Parathyroid adenoma (tissue), 2 donors: ENCODE measurements around the gene SSTR4.

ENCODE experiments used
- H2AFZ ChIP-seq: fragments of 300-600 bp; sonication (generic); one replicate; pipeline ENCODE4 v1.7.0; 2017; ENCODE audit warnings: antibody characterized with exemption, mild to moderate bottlenecking
- H3K27ac ChIP-seq: fragments of 300-600 bp; sonication (generic); one replicate; pipeline ENCODE4 v1.7.0; 2017
- H3K27me3 ChIP-seq: fragments of 300-600 bp; sonication (generic); one replicate; pipeline ENCODE4 v1.7.0; 2017; ENCODE audit warnings: low read length; ENCODE audit not compliant: control insufficient read depth, insufficient read depth
- H3K36me3 ChIP-seq: fragments of 300-600 bp; sonication (generic); one replicate; pipeline ENCODE4 v1.7.0; 2017; ENCODE audit warnings: low read length; ENCODE audit not compliant: control insufficient read depth, insufficient read depth
- H3K4me1 ChIP-seq: fragments of 300-600 bp; sonication (generic); one replicate; pipeline ENCODE4 v1.7.0; 2017; ENCODE audit warnings: control low read depth
- H3K4me2 ChIP-seq: fragments of 300-600 bp; sonication (generic); one replicate; pipeline ENCODE4 v1.7.0; 2017; ENCODE audit warnings: low read length
- H3K4me3 ChIP-seq: fragments of 300-600 bp; sonication (generic); one replicate; pipeline ENCODE4 v1.7.0; 2017; ENCODE audit warnings: low read depth, low read length
- H3K79me2 ChIP-seq: fragments of 300-600 bp; sonication (generic); one replicate; pipeline ENCODE4 v1.7.0; 2017; ENCODE audit warnings: control low read depth
- H3K9ac ChIP-seq: fragments of 300-600 bp; sonication (generic); one replicate; pipeline ENCODE4 v1.7.0; 2017; ENCODE audit warnings: mild to moderate bottlenecking
- H3K9me3 ChIP-seq: fragments of 300-600 bp; sonication (generic); one replicate; pipeline ENCODE4 v1.7.0; 2017; ENCODE audit warnings: low read length; ENCODE audit not compliant: control insufficient read depth
- TF ChIP-seq, protein P1 (sequence below): fragments of 300-600 bp; sonication (generic); IDR thresholded peaks from one replicate; pipeline ENCODE4 v1.7.0; 2017; ENCODE audit warnings: antibody characterized with exemption, mild to moderate bottlenecking
- donor health status: primary hyperparathyroidism.

The SSTR4 gene

DNA sequence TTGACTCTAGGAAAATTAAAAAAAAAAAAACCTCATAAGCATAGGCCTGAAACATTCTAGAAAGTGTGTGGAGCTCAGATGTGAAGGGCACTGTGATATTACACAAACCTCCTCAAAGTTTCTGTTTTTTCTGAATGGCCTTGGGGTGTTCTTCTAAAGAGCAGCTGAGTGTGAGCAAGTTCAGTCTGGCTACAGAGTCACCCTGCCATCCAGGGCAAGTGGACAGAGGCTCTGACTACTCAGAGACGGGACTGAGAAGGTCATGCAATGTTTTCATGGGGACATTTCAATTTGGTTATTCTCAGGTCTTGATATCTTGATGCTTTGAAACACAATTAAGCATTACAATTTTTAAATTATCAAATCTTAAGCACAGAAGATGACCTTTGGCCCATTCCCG lies 36.6 kb upstream of the SSTR4 start:
- no peak overlapping the region for H2AFZ ChIP-seq
- no peaks in the 10 kb centered on the region for H3K79me2 ChIP-seq
- H3K27ac ChIP-seq, result no peak overlapping the region

DNA sequence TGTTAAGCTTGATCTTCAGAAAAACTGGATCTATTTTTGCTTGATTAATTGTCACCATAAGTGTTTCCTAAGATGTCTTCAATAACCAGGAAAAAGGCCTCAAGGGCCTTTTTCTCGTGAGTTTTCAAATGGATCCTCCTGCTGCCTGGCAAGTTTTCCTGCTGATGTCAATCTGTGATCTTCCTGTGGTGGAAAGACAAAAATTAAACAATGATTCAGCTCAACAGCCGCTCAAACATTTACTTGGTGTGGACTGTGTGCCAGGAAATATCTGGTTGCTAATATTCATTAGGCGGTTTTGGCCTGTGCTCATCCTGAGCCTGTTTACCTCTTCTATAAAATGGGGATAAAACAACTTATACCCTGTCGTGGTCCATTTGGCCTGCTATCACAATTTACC lies 35.4 kb upstream of the SSTR4 start:
- H3K4me3 ChIP-seq, result no peak overlapping the region
- TF ChIP-seq, protein P1, sequence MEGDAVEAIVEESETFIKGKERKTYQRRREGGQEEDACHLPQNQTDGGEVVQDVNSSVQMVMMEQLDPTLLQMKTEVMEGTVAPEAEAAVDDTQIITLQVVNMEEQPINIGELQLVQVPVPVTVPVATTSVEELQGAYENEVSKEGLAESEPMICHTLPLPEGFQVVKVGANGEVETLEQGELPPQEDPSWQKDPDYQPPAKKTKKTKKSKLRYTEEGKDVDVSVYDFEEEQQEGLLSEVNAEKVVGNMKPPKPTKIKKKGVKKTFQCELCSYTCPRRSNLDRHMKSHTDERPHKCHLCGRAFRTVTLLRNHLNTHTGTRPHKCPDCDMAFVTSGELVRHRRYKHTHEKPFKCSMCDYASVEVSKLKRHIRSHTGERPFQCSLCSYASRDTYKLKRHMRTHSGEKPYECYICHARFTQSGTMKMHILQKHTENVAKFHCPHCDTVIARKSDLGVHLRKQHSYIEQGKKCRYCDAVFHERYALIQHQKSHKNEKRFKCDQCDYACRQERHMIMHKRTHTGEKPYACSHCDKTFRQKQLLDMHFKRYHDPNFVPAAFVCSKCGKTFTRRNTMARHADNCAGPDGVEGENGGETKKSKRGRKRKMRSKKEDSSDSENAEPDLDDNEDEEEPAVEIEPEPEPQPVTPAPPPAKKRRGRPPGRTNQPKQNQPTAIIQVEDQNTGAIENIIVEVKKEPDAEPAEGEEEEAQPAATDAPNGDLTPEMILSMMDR, result no peak
- H3K4me1 ChIP-seq, result no peaks in the 10 kb centered on the region
- no peak overlapping the region for H3K9ac ChIP-seq
- H3K9me3 ChIP-seq, result no peaks in the 10 kb centered on the region
- H3K27me3 ChIP-seq, result no peaks in the 10 kb centered on the region
- H3K79me2 ChIP-seq, result no peaks in the 10 kb centered on the region
- no peak overlapping the region for H3K4me2 ChIP-seq
- H3K27ac ChIP-seq, result peak overlapping the region; percentile 50
- no peaks in the 10 kb centered on the region for H3K36me3 ChIP-seq
- H2AFZ ChIP-seq, result no peak overlapping the region

More for the DNA sequence above, 36.6 kb upstream of the SSTR4 start:
- Histone ChIP-seq H3K4me3 (no peak overlapping the region), H3K9me3 (no peaks in the 10 kb centered on the region), H3K4me1 (no peaks in the 10 kb centered on the region), H3K27me3 (no peaks in the 10 kb centered on the region), H3K4me2 (no peak overlapping the region), H3K9ac (no peak overlapping the region), H3K36me3 (no peaks in the 10 kb centered on the region)
- TF ChIP-seq, protein P1, result no peak

DNA sequence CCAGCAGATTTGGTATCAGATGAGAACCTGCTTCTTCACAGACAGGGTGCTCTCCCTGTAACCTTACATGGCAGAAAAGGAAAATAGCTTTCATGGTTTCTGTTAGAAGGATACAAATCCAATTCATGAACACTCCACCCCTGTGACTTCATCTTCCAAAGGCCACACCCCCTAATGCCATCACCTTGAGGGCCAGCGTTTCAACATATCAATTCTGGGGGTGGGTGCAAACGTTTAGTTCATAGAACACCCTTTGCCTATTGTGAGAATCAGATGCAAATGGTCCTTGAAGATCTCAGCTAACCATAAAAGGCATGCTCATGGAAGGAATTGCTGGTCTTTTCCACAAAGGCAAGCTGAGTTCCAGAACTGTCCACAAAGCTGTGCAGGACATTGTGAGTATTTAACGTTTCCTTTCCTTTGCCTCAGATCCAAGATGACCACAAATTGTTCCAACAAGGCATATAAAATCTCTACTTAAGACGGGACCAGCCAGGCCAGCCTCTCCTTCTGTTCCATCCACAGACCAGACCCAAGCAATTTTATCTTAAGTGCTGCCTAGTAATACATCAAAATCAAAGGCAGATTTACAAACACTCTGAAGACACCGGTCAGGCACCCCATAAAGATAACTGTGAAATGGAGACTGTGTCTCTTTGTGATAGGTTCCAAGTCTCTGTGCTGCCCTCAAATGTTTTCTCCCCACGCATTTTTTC lies 34.7 kb upstream of the SSTR4 start:
- no peak overlapping the region for H2AFZ ChIP-seq
- no peaks in the 10 kb centered on the region for H3K9me3 ChIP-seq
- H3K4me1 ChIP-seq, result no peaks in the 10 kb centered on the region
- no peaks in the 10 kb centered on the region for H3K27me3 ChIP-seq
- H3K4me3 ChIP-seq, result no peak overlapping the region
- H3K79me2 ChIP-seq, result no peaks in the 10 kb centered on the region
- H3K9ac ChIP-seq, result no peak overlapping the region
- H3K36me3 ChIP-seq, result no peaks in the 10 kb centered on the region
- TF ChIP-seq, protein P1, result no peak
- H3K4me2 ChIP-seq, result no peak overlapping the region
- peak overlapping the region; percentile 50 for H3K27ac ChIP-seq

DNA sequence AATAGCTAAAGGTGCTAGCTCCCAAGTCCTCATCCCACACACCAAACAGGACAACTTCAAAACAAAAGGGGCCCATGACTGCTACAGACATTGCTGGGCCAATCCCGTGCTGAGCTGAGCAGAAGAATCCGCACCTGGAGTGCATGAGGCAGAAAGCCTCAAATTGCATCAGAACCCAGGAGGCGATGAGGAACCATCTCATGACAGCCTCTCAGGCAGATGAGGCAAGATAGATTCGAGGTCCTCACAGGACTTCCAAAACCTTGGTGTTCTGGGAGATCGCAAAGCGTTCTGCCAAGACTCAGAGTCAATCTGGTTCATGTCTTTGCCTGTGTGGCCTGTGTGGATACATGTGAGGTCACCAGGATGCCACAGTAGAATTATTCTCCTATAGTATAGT lies 32.8 kb upstream of the SSTR4 start:
- TF ChIP-seq, protein P1, result no peak

DNA sequence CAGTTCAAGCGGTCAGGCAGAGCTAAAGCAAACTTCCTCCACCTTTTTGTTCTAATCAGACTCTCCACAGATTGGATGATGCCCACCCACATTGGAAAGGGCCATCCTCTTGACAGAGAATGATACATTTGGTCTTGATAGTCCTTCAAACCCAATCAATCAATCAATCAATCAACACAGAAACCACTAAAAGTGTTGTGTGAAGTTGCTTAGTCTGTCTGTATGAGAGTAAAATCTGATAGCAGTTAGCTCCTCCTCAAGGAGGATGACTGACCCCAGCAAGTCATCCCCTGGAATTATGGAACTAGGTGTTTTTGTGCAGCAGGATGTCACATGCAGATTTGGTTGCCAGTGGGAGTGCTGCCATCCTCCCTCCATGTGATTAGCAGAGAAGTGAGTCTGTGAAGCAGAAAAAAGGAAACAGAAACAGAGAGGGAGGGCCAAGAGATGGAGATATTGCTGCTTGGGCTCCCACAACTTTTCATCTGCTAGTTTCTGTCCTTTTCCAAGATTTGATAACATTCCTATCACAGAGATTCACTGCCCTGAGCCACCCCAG lies 32.0 kb upstream of the SSTR4 start:
- no peak overlapping the region for H3K27ac ChIP-seq
- H3K4me1 ChIP-seq, result no peaks in the 10 kb centered on the region
- H3K4me3 ChIP-seq, result no peak overlapping the region
- H3K9me3 ChIP-seq, result no peaks in the 10 kb centered on the region
- no peaks in the 10 kb centered on the region for H3K36me3 ChIP-seq
- no peak overlapping the region for H3K4me2 ChIP-seq
- H3K27me3 ChIP-seq, result no peaks in the 10 kb centered on the region
- H3K9ac ChIP-seq, result no peak overlapping the region
- H3K79me2 ChIP-seq, result no peaks in the 10 kb centered on the region
- TF ChIP-seq, protein P1, result no peak
- H2AFZ ChIP-seq, result no peak overlapping the region

More for the DNA sequence above, 32.8 kb upstream of the SSTR4 start:
- Histone ChIP-seq H3K27me3 (no peaks in the 10 kb centered on the region), H3K27ac (no peak overlapping the region), H3K4me3 (no peak overlapping the region), H3K79me2 (no peaks in the 10 kb centered on the region), H3K9ac (no peak overlapping the region), H3K9me3 (no peaks in the 10 kb centered on the region), H3K36me3 (no peaks in the 10 kb centered on the region), H3K4me1 (no peaks in the 10 kb centered on the region), H3K4me2 (no peak overlapping the region), H2AFZ (no peak overlapping the region)
